ENCODE data around the gene SPAG6.
"Not testable (repeated sequence)": the region's sequence is repeated elsewhere in the genome, so short reads cannot be mapped to it uniquely, and the experiment has no call there.

The SPAG6 gene

GRCh38 chr10:22391600-22391999, 46.3 kb downstream of the SPAG6 start:
- TF ChIP-seq, protein P1, sequence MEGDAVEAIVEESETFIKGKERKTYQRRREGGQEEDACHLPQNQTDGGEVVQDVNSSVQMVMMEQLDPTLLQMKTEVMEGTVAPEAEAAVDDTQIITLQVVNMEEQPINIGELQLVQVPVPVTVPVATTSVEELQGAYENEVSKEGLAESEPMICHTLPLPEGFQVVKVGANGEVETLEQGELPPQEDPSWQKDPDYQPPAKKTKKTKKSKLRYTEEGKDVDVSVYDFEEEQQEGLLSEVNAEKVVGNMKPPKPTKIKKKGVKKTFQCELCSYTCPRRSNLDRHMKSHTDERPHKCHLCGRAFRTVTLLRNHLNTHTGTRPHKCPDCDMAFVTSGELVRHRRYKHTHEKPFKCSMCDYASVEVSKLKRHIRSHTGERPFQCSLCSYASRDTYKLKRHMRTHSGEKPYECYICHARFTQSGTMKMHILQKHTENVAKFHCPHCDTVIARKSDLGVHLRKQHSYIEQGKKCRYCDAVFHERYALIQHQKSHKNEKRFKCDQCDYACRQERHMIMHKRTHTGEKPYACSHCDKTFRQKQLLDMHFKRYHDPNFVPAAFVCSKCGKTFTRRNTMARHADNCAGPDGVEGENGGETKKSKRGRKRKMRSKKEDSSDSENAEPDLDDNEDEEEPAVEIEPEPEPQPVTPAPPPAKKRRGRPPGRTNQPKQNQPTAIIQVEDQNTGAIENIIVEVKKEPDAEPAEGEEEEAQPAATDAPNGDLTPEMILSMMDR (IDR thresholded peaks at IDR 0.05; ENCODE audit: low read length, missing control alignments) = no peak

GRCh38 chr10:22396195-22396594, 50.9 kb downstream of the SPAG6 start:
- not testable (repeated sequence) for H3K4me3 ChIP-seq (replicated peaks; ENCODE audit: low read depth, low read length); DNase-seq (ENCODE audit: low read depth)

More at GRCh38 chr10:22391600-22391999, 46.3 kb downstream of the SPAG6 start:
- DNase-seq (ENCODE audit: low read depth) = no peak
- H3K4me3 ChIP-seq (replicated peaks; ENCODE audit: low read depth, low read length) = no peak overlapping the region

DNA sequence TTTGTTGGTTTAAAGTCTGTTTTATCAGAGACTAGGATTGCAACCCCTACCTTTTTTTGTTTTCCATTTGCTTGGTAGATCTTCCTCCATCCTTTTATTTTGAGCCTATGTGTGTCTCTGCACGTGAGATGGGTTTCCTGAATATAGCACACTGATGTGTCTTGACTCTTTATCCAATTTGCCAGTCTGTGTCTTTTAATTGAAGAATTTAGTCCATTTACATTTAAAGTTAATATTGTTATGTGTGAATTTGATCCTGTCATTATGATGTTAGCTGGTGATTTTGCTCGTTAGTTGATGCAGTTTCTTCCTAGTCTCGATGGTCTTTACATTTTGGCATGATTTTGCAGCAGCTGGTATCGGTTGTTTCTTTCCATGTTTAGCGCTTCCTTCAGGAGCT, 61.6 kb downstream of the SPAG6 start:
- H3K4me3 ChIP-seq (replicated peaks; ENCODE audit: low read depth, low read length); DNase-seq (ENCODE audit: low read depth): not testable (repeated sequence)

DNA sequence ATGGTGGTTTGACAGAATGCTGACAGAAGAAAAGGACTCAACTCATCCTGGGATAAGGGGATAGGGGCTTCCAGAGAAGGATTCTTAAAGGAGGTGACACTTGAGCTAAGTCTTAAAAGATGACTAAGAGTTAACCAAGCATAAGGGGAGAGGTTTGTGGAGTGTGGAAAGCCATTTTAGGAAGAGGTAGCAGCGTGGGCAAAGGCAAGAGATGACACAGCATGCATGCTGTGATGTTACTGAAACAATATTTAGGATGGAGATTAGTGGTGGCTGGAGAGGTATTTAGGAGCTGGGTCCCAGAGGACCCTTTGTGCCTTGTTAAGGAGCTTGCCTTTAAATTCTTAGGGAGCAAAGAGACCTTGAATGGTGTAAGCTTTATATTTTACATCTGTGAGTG, 65.1 kb downstream of the SPAG6 start:
- TF ChIP-seq, protein P1 (IDR thresholded peaks at IDR 0.05; ENCODE audit: low read length, missing control alignments) = no peak
- no peak overlapping the region for H3K4me3 ChIP-seq (replicated peaks; ENCODE audit: low read depth, low read length)

DNA sequence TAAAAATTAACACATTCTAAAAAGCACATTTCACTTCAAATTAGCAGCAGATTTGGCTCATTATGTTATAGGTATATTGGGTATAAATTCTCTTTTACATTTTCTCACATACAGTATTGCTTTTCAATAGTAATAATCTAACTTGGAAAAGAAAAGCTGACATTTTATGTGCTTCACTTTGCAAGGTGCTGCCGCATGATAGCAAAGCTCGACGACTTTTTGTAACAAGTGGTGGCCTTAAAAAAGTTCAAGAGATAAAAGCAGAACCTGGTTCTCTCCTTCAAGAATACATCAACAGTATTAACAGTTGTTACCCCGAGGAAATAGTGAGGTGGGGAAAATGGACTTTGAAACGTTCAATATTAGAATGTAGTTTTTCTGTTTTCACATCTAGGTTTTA, 65.5 kb downstream of the SPAG6 start:
- TF ChIP-seq, protein P1 (IDR thresholded peaks at IDR 0.05; ENCODE audit: low read length, missing control alignments) = no peak
- DNase-seq (ENCODE audit: low read depth) = no peak
- H3K4me3 ChIP-seq (replicated peaks; ENCODE audit: low read depth, low read length) = no peak overlapping the region

More for the DNA sequence above, 65.1 kb downstream of the SPAG6 start:
- no peak for DNase-seq (ENCODE audit: low read depth)

DNA sequence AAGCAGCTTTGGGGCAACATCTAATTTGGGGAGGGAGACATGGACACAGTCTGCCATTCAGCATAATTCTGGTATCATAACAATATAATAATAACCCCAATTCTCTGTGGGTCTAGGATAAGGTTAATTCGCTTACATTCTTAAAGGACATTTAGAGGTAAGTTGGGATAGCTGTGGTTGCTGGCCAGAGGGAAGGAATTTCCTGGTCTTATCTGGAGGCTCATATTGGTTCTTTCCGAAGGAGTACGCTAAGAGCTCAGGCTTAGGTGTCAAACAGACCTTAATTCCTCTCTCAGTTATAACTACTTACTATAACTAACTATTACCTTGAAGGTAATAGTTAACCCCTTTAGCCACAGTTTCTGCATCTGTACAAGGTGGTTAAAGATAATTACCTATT, 68.8 kb downstream of the SPAG6 start:
- TF ChIP-seq, protein P1 (IDR thresholded peaks at IDR 0.05; ENCODE audit: low read length, missing control alignments) = no peak
- no peak overlapping the region for H3K4me3 ChIP-seq (replicated peaks; ENCODE audit: low read depth, low read length)
- DNase-seq (ENCODE audit: low read depth) = peak; percentile 19

GRCh38 chr10:22415072-22415471, 69.8 kb downstream of the SPAG6 start:
- DNase-seq (ENCODE audit: low read depth) = no peak
- no peak overlapping the region for H3K4me3 ChIP-seq (replicated peaks; ENCODE audit: low read depth, low read length)
- TF ChIP-seq, protein P1 (IDR thresholded peaks at IDR 0.05; ENCODE audit: low read length, missing control alignments) = no peak

DNA sequence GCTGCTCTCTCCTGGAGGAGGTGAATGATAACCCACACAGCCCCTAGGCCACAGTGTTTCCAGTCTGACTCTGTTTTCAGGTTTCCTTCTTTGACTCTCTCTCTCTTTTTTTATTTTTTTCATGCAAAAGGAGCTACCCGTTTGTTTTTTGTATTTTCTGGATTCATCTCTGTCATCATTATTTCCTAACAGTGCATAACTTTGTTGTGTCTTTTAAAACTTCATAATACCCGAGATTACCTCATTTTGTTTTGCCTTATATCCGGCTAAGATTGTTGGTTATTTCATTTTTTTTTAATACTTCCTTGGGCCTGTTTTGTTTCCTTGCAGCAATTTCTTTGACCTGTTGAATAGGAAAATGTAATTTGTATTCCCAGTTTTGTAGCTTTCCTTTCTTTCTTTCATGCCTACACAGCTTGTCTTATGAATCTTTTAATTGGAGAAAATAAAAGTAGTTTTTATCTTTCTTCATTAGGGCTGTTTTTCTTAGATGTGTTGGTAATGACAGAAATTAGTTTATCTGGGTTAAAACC, 72.5 kb downstream of the SPAG6 start:
- no peak overlapping the region for H3K4me3 ChIP-seq (replicated peaks; ENCODE audit: low read depth, low read length)
- TF ChIP-seq, protein P1 (IDR thresholded peaks at IDR 0.05; ENCODE audit: low read length, missing control alignments) = no peak
- no peak for DNase-seq (ENCODE audit: low read depth)

All from fibroblast of pulmonary artery (primary cell).